ENCODE data around the gene SMARCB1. TPM values are rescaled to one million over a fixed set of nuclear protein-coding genes. Genes with fewer than 3 reads are reported as not detected.

The SMARCB1 gene
- total and polyA plus RNA-seq, 2 donors (not counting 3 experiments of a cell fraction or from before 2014, with no cell fraction given): 113 to 148 TPM

- no peaks in the 10 kb centered on the region for H3K79me2 ChIP-seq (ENCODE audit: control insufficient read depth, insufficient read depth, low read length)
- ChIA-PET POLR2A (no interaction called here), CTCF (interaction anchor here (1.5 kb wide), 1 partner anchor 47 kb away, joined by 3 read pairs; no protein-coding TSS in a partner anchor)
- H3K36me3 ChIP-seq (ENCODE audit: control insufficient read depth in 2 of 2, extremely low read depth in 1 of 2, insufficient read depth in 2 of 2, low read length in 2 of 2): peaks cover 13 to 40% of the 10 kb centered on the region in 2 experiments
- no peak overlapping the region for H2AFZ ChIP-seq (ENCODE audit: low read depth, low read length)
- no TSS peak for BruUV-seq (replicated peaks)
- DNase-seq (ENCODE audit: low read depth, low spot score) (no peak), FAIRE-seq (no peak)
- no peak overlapping the region for H3K27ac ChIP-seq (ENCODE audit: insufficient read depth, low read depth, low read length)
- H3K4me1 ChIP-seq (ENCODE audit: control insufficient read depth, extremely low read depth, insufficient read depth, low read length): no peaks in the 10 kb centered on the region
- dilution Hi-C loops (cut with MboI; ENCODE audit: extremely low pct_ligation_motif_present, low sequenced_read_pairs) (no loop called here), intact Hi-C loops (cut with micrococcal nuclease) (no loop called here)
- no peaks in the 10 kb centered on the region for H3K9me3 ChIP-seq (replicated peaks; ENCODE audit: control insufficient read depth, insufficient read depth, low read length)
- H3K4me3 ChIP-seq (replicated peaks in 1 of 3; ENCODE audit: insufficient read depth in 1 of 3, low read depth in 1 of 3, low read length in 3 of 3): no peak overlapping the region
- TF ChIP-seq POLR2AphosphoS5 (IDR thresholded peaks at IDR 0.05; ENCODE audit: insufficient read depth, low read depth, low read length): no peak
- no peak for TF ChIP-seq MAX (IDR thresholded peaks at IDR 0.05; ENCODE audit: insufficient read depth, insufficient read length)
- no peak for TF ChIP-seq GATA2 (IDR thresholded peaks at IDR 0.05; ENCODE audit: insufficient read depth, insufficient read length, low read depth, low read length)
- TF ChIP-seq FOS (IDR thresholded peaks at IDR 0.05; ENCODE audit: borderline replicate concordance, insufficient read depth, low read length): no peak
- TF ChIP-seq POLR2A (IDR thresholded peaks at IDR 0.05; ENCODE audit: low read depth, low read length): no peak
- no peak for TF ChIP-seq MYC (IDR thresholded peaks at IDR 0.05; ENCODE audit: low read depth, low read length)
- TF ChIP-seq JUN (IDR thresholded peaks at IDR 0.05; ENCODE audit: borderline replicate concordance, insufficient read depth, insufficient read length, low read depth): no peak
- no peak for TF ChIP-seq EZH2 (IDR thresholded peaks at IDR 0.05; ENCODE audit: borderline replicate concordance, low read depth, low read length, severe bottlenecking)
- TF ChIP-seq, protein P1, sequence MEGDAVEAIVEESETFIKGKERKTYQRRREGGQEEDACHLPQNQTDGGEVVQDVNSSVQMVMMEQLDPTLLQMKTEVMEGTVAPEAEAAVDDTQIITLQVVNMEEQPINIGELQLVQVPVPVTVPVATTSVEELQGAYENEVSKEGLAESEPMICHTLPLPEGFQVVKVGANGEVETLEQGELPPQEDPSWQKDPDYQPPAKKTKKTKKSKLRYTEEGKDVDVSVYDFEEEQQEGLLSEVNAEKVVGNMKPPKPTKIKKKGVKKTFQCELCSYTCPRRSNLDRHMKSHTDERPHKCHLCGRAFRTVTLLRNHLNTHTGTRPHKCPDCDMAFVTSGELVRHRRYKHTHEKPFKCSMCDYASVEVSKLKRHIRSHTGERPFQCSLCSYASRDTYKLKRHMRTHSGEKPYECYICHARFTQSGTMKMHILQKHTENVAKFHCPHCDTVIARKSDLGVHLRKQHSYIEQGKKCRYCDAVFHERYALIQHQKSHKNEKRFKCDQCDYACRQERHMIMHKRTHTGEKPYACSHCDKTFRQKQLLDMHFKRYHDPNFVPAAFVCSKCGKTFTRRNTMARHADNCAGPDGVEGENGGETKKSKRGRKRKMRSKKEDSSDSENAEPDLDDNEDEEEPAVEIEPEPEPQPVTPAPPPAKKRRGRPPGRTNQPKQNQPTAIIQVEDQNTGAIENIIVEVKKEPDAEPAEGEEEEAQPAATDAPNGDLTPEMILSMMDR (IDR thresholded peaks at IDR 0.05; ENCODE audit: extremely low read depth in 1 of 2, insufficient read depth in 1 of 2, low read depth in 1 of 2, low read length in 2 of 2): no peak
- no peaks in the 10 kb centered on the region for H3K9me1 ChIP-seq (replicated peaks; ENCODE audit: control insufficient read depth, extremely low read depth, insufficient read depth, low read length)
- no peak overlapping the region for H3K9ac ChIP-seq (replicated peaks; ENCODE audit: extremely low read depth, insufficient read depth, low read length)
- H3K4me2 ChIP-seq (ENCODE audit: insufficient read depth, low read length): no peak overlapping the region
- no peaks in the 10 kb centered on the region for H3K27me3 ChIP-seq (ENCODE audit: control insufficient read depth in 2 of 2, insufficient read depth in 2 of 2, low read length in 2 of 2)
- no peaks in the 10 kb centered on the region for H4K20me1 ChIP-seq (replicated peaks; ENCODE audit: control insufficient read depth, extremely low read depth, insufficient read depth, low read length)
These were observed 31.8 kb downstream of the SMARCB1 start for GRCh38 chr22:23818541-23818940.

Measured in endothelial cell of umbilical vein (primary cell).